HepG2 (cell line): ENCODE results near the gene ARPC1B. TPM values are rescaled to one million over a fixed set of nuclear protein-coding genes. Genes with fewer than 3 reads are reported as not detected.

Experiments
- ATF3 ChIP-seq: sonication (generic); formaldehyde crosslinking; IDR thresholded peaks from 2 replicates; pipeline ENCODE4 v1.4.0; 2020; ENCODE audit warnings: missing genetic modification reagents
- CBX1 ChIP-seq: IDR thresholded peaks from one replicate; pipeline ENCODE4 v1.6.1; 2016; ENCODE audit warnings: antibody characterized with exemption, low read depth
- CEBPG ChIP-seq: IDR thresholded peaks from 2 replicates; pipeline ENCODE4 v1.6.1; 2016
- DMTF1 ChIP-seq: sonication (generic); formaldehyde crosslinking; IDR thresholded peaks from 2 replicates; pipeline ENCODE4 v1.4.0; 2020; ENCODE audit warnings: mild to moderate bottlenecking, missing genetic modification reagents
- DNMT3B ChIP-seq: conservative IDR thresholded peaks from 2 replicates; pipeline ENCODE4 v1.6.1; 2016; ENCODE audit warnings: missing biosample characterization, control low read depth
- HDAC1 ChIP-seq: sonication (generic); formaldehyde crosslinking; IDR thresholded peaks from 2 replicates; pipeline ENCODE4 v1.5.1; 2020; ENCODE audit warnings: mild to moderate bottlenecking, missing genetic modification reagents
- HES4 ChIP-seq: sonication (generic); formaldehyde crosslinking; IDR thresholded peaks from 2 replicates; pipeline ENCODE4 v1.9.0; 2021; ENCODE audit warnings: mild to moderate bottlenecking, missing genetic modification reagents, borderline replicate concordance
- HNRNPK ChIP-seq: fragments of 200-400 bp; formaldehyde crosslinking; IDR thresholded peaks from 2 replicates; pipeline ENCODE4 v1.6.1; 2018; ENCODE audit warnings: low read length, low read depth, moderate library complexity, mild to moderate bottlenecking; ENCODE audit not compliant: poor library complexity, severe bottlenecking
- KDM5A ChIP-seq: fragments of 200-600 bp; sonication (generic); IDR thresholded peaks from 2 replicates; pipeline ENCODE4 v1.7.0; 2018; ENCODE audit warnings: antibody characterized with exemption, mild to moderate bottlenecking, low read length, borderline replicate concordance
- MTA1 ChIP-seq: sonication (generic); formaldehyde crosslinking; IDR thresholded peaks from 2 replicates; pipeline ENCODE4 v1.4.0; 2020; ENCODE audit warnings: missing genetic modification reagents, mild to moderate bottlenecking, borderline replicate concordance
- NR0B2 ChIP-seq: sonication (generic); formaldehyde crosslinking; IDR thresholded peaks from 2 replicates; pipeline ENCODE4 v1.4.0; 2020; ENCODE audit warnings: mild to moderate bottlenecking, missing genetic modification reagents
- PHF21A ChIP-seq: sonication (generic); formaldehyde crosslinking; IDR thresholded peaks from 2 replicates; pipeline ENCODE4 v1.5.0; 2020; ENCODE audit warnings: mild to moderate bottlenecking, missing genetic modification reagents
- RBAK ChIP-seq: sonication (generic); formaldehyde crosslinking; IDR thresholded peaks from 2 replicates; pipeline ENCODE4 v1.5.1; 2020; ENCODE audit warnings: mild to moderate bottlenecking, missing genetic modification reagents
- REXO4 ChIP-seq: sonication (generic); formaldehyde crosslinking; IDR thresholded peaks from 2 replicates; pipeline ENCODE4 v1.8.0; 2022; ENCODE audit warnings: missing genetic modification reagents, mild to moderate bottlenecking, borderline replicate concordance
- TBX2 ChIP-seq: sonication (generic); formaldehyde crosslinking; IDR thresholded peaks from 2 replicates; pipeline ENCODE4 v1.5.0; 2020; ENCODE audit warnings: missing genetic modification reagents, mild to moderate bottlenecking, borderline replicate concordance
- THAP7 ChIP-seq: sonication (generic); formaldehyde crosslinking; IDR thresholded peaks from 2 replicates; pipeline ENCODE4 v1.8.1; 2023; ENCODE audit warnings: mild to moderate bottlenecking, missing genetic modification reagents
- TP53 ChIP-seq: sonication (generic); formaldehyde crosslinking; conservative IDR thresholded peaks from 2 replicates; pipeline ENCODE4 v1.4.0; 2020; ENCODE audit warnings: missing genetic modification reagents
- ZBTB20 ChIP-seq: sonication (generic); formaldehyde crosslinking; IDR thresholded peaks from 2 replicates; pipeline ENCODE4 v1.8.1; 2023; ENCODE audit warnings: missing genetic modification reagents, low read depth, mild to moderate bottlenecking, borderline replicate concordance
- ZNF432 ChIP-seq: sonication (generic); formaldehyde crosslinking; IDR thresholded peaks from 2 replicates; pipeline ENCODE4 v1.5.0; 2020; ENCODE audit warnings: missing genetic modification reagents, mild to moderate bottlenecking, borderline replicate concordance
- ZNF510 ChIP-seq: sonication (generic); formaldehyde crosslinking; IDR thresholded peaks from 2 replicates; pipeline ENCODE4 v1.4.0; 2020; ENCODE audit warnings: low read depth, mild to moderate bottlenecking, missing genetic modification reagents
- ZNF547 ChIP-seq: sonication (generic); formaldehyde crosslinking; IDR thresholded peaks from 2 replicates; pipeline ENCODE4 v1.5.1; 2020; ENCODE audit warnings: mild to moderate bottlenecking, missing genetic modification reagents
- ZNF616 ChIP-seq: sonication (generic); formaldehyde crosslinking; IDR thresholded peaks from 2 replicates; pipeline ENCODE4 v1.5.0; 2020; ENCODE audit warnings: low read depth, mild to moderate bottlenecking, missing genetic modification reagents
- ZSCAN12 ChIP-seq: sonication (generic); formaldehyde crosslinking; IDR thresholded peaks from 2 replicates; pipeline ENCODE4 v1.9.0; 2021; ENCODE audit warnings: mild to moderate bottlenecking, missing genetic modification reagents
- polyA plus RNA-seq, 8 experiments: library from polyadenylated mRNA; depleted of rRNA in 3 of 8; stranded (reverse) in 7 of 8; unstranded in 1 of 8; fragments of >200 nt; fragmentation: Illumina TruSeq in 4 of 8; extraction: Trizol in 4 of 8; gene quantifications; 2 replicates each; pipeline versions ENCODE4 v1.2.1 to v1.2.3, GENCODE V29; 2011 to 2016; ENCODE audit warnings: low read depth in 4 of 8, missing spikeins in 1 of 8, mixed read lengths in 1 of 8; ENCODE audit not compliant: insufficient read depth in 1 of 8
- total RNA-seq, 5 experiments: library from RNA; depleted of rRNA; stranded (reverse); fragments of >200 nt; fragmentation: Illumina TruSeq; extraction: Trizol; gene quantifications; 2 replicates each; pipeline ENCODE4 v1.2.3, GENCODE V29; 2016; ENCODE audit warnings: low read depth in 1 of 5

Gene ARPC1B
- total and polyA plus RNA-seq, 2 of the 13 experiments (the other 11 are each of a cell fraction or from before 2014, with no cell fraction given): 72.9 to 89.1 TPM

- TF ChIP-seq THAP7 (CRISPR knock-in tag): no peak
- TF ChIP-seq TBX2 (CRISPR knock-in tag): peak; percentile 68
- TF ChIP-seq DMTF1 (CRISPR knock-in tag): no peak
- no peak for TF ChIP-seq ZNF432 (CRISPR knock-in tag)
- TF ChIP-seq KDM5A: peak; percentile 56; the same call in 1 of the 2 replicates
- no peak; the same call in 1 of the 2 replicates for TF ChIP-seq HES4
- no peak for TF ChIP-seq CBX1
- peak; percentile 32 for TF ChIP-seq HNRNPK
- TF ChIP-seq PHF21A (CRISPR knock-in tag): no peak
- TF ChIP-seq REXO4 (CRISPR knock-in tag): no peak
- TF ChIP-seq TP53: no peak
- no peak for TF ChIP-seq DNMT3B (CRISPR knock-in tag)
- TF ChIP-seq ATF3 (CRISPR knock-in tag): no peak
- no peak; the same call in 1 of the 2 replicates for TF ChIP-seq HDAC1 (CRISPR knock-in tag)
- no peak; the same call in none of the 2 replicates for TF ChIP-seq ZBTB20 (CRISPR knock-in tag)
- TF ChIP-seq NR0B2 (CRISPR knock-in tag): no peak
- no peak for TF ChIP-seq RBAK (CRISPR knock-in tag)
- no peak for TF ChIP-seq ZNF616 (CRISPR knock-in tag)
- no peak for TF ChIP-seq ZNF510 (CRISPR knock-in tag)
- no peak for TF ChIP-seq MTA1 (CRISPR knock-in tag)
- TF ChIP-seq CEBPG: no peak
- TF ChIP-seq ZNF547 (CRISPR knock-in tag): no peak
- TF ChIP-seq ZSCAN12: peak; percentile 66; the same call in 1 of the 2 replicates
These were observed at the start of gene ARPC1B (continued) for GRCh38 chr7:99374111-99375064.
